ENCODE results near the gene TM9SF2. TPM values are rescaled to one million over a fixed set of nuclear protein-coding genes. Genes with fewer than 3 reads are reported as not detected.

TM9SF2 gene
- total RNA-seq, 1 donor = 160 TPM

DNA sequence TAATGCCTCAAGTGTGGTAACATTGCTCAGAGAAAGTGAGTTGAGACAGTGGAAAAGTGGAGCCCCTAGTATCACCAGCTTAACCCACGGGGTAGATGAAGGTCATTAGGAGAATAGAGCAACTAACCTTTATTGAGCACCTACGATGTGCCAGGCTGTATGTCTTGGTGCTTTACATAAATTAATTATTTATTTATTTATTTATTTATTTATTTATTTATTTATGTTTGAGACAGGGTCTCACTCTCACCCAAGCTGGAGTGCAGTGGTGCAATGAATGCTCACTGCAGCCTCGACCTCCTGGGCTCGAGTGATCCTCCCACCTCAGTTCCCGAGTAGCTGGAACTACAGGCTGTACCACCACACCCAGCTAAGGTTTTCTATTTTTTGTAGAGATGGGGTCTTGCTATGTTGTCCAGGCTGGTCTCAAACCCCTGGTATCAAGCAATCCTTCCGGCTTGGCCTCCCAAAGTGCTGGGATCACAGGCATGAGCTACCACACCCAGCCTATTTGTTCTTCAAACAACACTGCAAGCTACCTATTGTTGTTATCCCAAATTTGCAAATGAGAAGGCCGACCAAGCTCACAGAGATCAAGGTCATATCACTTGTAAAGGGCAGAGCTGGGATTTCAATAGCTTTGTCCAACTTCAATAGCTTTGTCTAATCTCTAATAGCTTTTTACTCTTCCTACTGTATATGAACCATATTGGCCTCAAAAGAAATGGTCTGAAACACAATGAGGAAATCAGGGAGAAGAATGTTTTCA lies 79.4 kb downstream of the TM9SF2 start:
- Histone ChIP-seq H3K9me3 (ENCODE audit: low read depth, low read length) (no peaks in the 10 kb centered on the region), H3K4me1 (ENCODE audit: insufficient read depth, low read length) (no peaks in the 10 kb centered on the region), H3K79me2 (ENCODE audit: insufficient read depth, low read length) (no peaks in the 10 kb centered on the region), H3K36me3 (ENCODE audit: insufficient read depth, low read length) (no peaks in the 10 kb centered on the region), H3K27me3 (ENCODE audit: insufficient read depth, low read length) (no peaks in the 10 kb centered on the region), H3K4me2 (ENCODE audit: insufficient read depth, low read length) (no peak overlapping the region), H2AFZ (ENCODE audit: low read length) (no peak overlapping the region), H3K27ac (ENCODE audit: low read depth, low read length) (no peak overlapping the region), H4K20me1 (ENCODE audit: insufficient read depth, low read length) (no peaks in the 10 kb centered on the region), H3K4me3 (ENCODE audit: insufficient read depth, low read length) (no peak overlapping the region)
- DNase-seq (ENCODE audit: insufficient read length, low spot score, missing footprints) = no peak
- TF ChIP-seq, protein P1, sequence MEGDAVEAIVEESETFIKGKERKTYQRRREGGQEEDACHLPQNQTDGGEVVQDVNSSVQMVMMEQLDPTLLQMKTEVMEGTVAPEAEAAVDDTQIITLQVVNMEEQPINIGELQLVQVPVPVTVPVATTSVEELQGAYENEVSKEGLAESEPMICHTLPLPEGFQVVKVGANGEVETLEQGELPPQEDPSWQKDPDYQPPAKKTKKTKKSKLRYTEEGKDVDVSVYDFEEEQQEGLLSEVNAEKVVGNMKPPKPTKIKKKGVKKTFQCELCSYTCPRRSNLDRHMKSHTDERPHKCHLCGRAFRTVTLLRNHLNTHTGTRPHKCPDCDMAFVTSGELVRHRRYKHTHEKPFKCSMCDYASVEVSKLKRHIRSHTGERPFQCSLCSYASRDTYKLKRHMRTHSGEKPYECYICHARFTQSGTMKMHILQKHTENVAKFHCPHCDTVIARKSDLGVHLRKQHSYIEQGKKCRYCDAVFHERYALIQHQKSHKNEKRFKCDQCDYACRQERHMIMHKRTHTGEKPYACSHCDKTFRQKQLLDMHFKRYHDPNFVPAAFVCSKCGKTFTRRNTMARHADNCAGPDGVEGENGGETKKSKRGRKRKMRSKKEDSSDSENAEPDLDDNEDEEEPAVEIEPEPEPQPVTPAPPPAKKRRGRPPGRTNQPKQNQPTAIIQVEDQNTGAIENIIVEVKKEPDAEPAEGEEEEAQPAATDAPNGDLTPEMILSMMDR (IDR thresholded peaks at IDR 0.05; ENCODE audit: extremely low read depth, low read depth, low read length) = no peak

- no peak overlapping the region for H3K27ac ChIP-seq (ENCODE audit: low read depth, low read length)
- no peaks in the 10 kb centered on the region for H3K79me2 ChIP-seq (ENCODE audit: insufficient read depth, low read length)
- TF ChIP-seq, protein P1 (IDR thresholded peaks at IDR 0.05; ENCODE audit: extremely low read depth, low read depth, low read length) = no peak
- DNase-seq (ENCODE audit: insufficient read length, low spot score, missing footprints) = no peak
- no peaks in the 10 kb centered on the region for H3K27me3 ChIP-seq (ENCODE audit: insufficient read depth, low read length)
- H3K4me3 ChIP-seq (ENCODE audit: insufficient read depth, low read length) = no peak overlapping the region
- no peaks in the 10 kb centered on the region for H3K9me3 ChIP-seq (ENCODE audit: low read depth, low read length)
- no peaks in the 10 kb centered on the region for H4K20me1 ChIP-seq (ENCODE audit: insufficient read depth, low read length)
- H3K4me2 ChIP-seq (ENCODE audit: insufficient read depth, low read length) = no peak overlapping the region
- no peaks in the 10 kb centered on the region for H3K4me1 ChIP-seq (ENCODE audit: insufficient read depth, low read length)
- no peaks in the 10 kb centered on the region for H3K36me3 ChIP-seq (ENCODE audit: insufficient read depth, low read length)
- H2AFZ ChIP-seq (ENCODE audit: low read length) = no peak overlapping the region
Observed at GRCh38 chr13:99582511-99582910, 81.2 kb downstream of the TM9SF2 start.

DNA sequence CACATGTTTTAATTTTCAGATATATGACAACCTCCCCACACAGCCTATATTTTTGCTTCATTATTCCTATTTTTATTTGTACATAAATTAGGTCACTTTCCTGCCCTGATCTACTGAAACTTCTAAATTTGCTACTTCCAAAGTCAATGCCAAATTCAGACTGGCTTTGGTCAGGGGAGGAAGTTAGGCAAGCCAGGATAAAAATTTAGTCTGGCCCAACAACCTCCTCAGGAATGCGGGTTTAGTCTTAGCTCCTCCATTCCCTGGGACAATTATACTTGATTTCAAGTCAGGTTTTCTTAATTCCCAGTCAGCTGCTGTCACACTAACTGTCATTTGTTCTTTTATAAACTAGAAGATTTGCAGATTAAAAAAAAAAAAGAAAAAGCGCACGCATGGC lies 84.3 kb downstream of the TM9SF2 start:
- Histone ChIP-seq H3K4me2 (ENCODE audit: insufficient read depth, low read length) (no peak overlapping the region), H4K20me1 (ENCODE audit: insufficient read depth, low read length) (no peaks in the 10 kb centered on the region), H3K4me3 (ENCODE audit: insufficient read depth, low read length) (no peak overlapping the region), H3K27me3 (ENCODE audit: insufficient read depth, low read length) (peaks cover 4% of the 10 kb centered on the region), H3K27ac (ENCODE audit: low read depth, low read length) (no peak overlapping the region), H3K79me2 (ENCODE audit: insufficient read depth, low read length) (no peaks in the 10 kb centered on the region), H3K36me3 (ENCODE audit: insufficient read depth, low read length) (no peaks in the 10 kb centered on the region), H3K9me3 (ENCODE audit: low read depth, low read length) (no peaks in the 10 kb centered on the region), H2AFZ (ENCODE audit: low read length) (no peak overlapping the region), H3K4me1 (ENCODE audit: insufficient read depth, low read length) (peaks cover 6% of the 10 kb centered on the region)
- no peak for DNase-seq (ENCODE audit: insufficient read length, low spot score, missing footprints)
- TF ChIP-seq, protein P1 (IDR thresholded peaks at IDR 0.05; ENCODE audit: extremely low read depth, low read depth, low read length) = no peak

DNA sequence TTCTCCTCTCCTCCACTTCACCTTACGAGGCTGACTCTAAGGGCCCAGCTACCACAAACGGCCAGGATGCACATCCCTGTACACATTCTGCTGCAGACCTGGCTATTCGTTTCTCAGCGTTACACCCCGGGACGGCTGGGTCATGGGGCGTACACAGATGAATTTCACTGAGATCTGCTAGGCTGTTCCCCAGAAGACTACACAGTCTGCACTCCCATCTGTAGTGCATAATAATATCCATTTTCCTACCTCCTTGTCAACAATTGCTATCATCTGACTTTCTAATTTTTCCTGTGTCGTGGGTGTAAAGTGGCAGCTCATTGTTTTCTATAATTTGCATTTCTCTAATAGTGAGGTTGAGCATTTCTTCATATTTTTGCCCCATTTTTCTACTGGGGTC lies 85.7 kb downstream of the TM9SF2 start:
- Histone ChIP-seq H3K4me1 (ENCODE audit: insufficient read depth, low read length) (peaks cover 6% of the 10 kb centered on the region), H3K4me2 (ENCODE audit: insufficient read depth, low read length) (no peak overlapping the region), H4K20me1 (ENCODE audit: insufficient read depth, low read length) (no peaks in the 10 kb centered on the region), H2AFZ (ENCODE audit: low read length) (no peak overlapping the region), H3K27ac (ENCODE audit: low read depth, low read length) (no peak overlapping the region), H3K9me3 (ENCODE audit: low read depth, low read length) (no peaks in the 10 kb centered on the region), H3K4me3 (ENCODE audit: insufficient read depth, low read length) (no peak overlapping the region), H3K36me3 (ENCODE audit: insufficient read depth, low read length) (no peaks in the 10 kb centered on the region), H3K79me2 (ENCODE audit: insufficient read depth, low read length) (no peaks in the 10 kb centered on the region), H3K27me3 (ENCODE audit: insufficient read depth, low read length) (peaks cover 4% of the 10 kb centered on the region)
- TF ChIP-seq, protein P1 (IDR thresholded peaks at IDR 0.05; ENCODE audit: extremely low read depth, low read depth, low read length) = no peak
- no peak for DNase-seq (ENCODE audit: insufficient read length, low spot score, missing footprints)

Measured in osteoblast (primary cell).